Measurements from ENCODE around the gene MAP2. TPM values are rescaled to one million over a fixed set of nuclear protein-coding genes. Genes with fewer than 3 reads are reported as not detected.

Gene MAP2
- total and polyA plus RNA-seq, 2 of the 13 experiments (the other 11 are each of a cell fraction or from before 2014, with no cell fraction given) = 0.08 TPM; not detected in 1

GRCh38 chr2:209424199-209424701 is 403 bp downstream of the MAP2 start:
- intact Hi-C loops (cut with micrococcal nuclease; ENCODE audit: unreplicated experiment) = loop anchor here (2.0 kb wide), 1 partner anchor 537 kb away; no protein-coding TSS in a partner anchor
- TF ChIP-seq PCBP2 (optimal IDR thresholded peaks at IDR 0.05; ENCODE audit: low read depth, low read length, poor library complexity, severe bottlenecking) = no peak
- 0 out of 2 replicates have a peak, but pooled peaks have one; percentile 61 for TF ChIP-seq ZNF572 (CRISPR knock-in tag; IDR thresholded peaks at IDR 0.05)
- TF ChIP-seq ZFX (CRISPR knock-in tag; IDR thresholded peaks at IDR 0.05; ENCODE audit: low read depth) = no peak
- TF ChIP-seq MXI1 (IDR thresholded peaks at IDR 0.05; ENCODE audit: borderline replicate concordance, low read depth, low read length) = no peak
- TF ChIP-seq RAD51 (IDR thresholded peaks at IDR 0.05; ENCODE audit: borderline replicate concordance) = no peak
- no peak for TF ChIP-seq ZNF30 (CRISPR knock-in tag; IDR thresholded peaks at IDR 0.05)
- TF ChIP-seq ZMYM2 (CRISPR knock-in tag; IDR thresholded peaks at IDR 0.05) = no peak
- no peak for TF ChIP-seq HDAC2 (CRISPR knock-in tag; IDR thresholded peaks at IDR 0.05)
- TF ChIP-seq ZEB1 (IDR thresholded peaks at IDR 0.05; ENCODE audit: insufficient replicate concordance, low read depth) = peak; percentile 74
- TF ChIP-seq ZNF704 (CRISPR knock-in tag; IDR thresholded peaks at IDR 0.05; ENCODE audit: borderline replicate concordance) = peak; percentile 10; the same call in 1 of the 2 replicates
- TF ChIP-seq SP4 (CRISPR knock-in tag; IDR thresholded peaks at IDR 0.05) = no peak
- TF ChIP-seq SUZ12 (IDR thresholded peaks at IDR 0.05; ENCODE audit: low read depth, low read length) = no peak
- 16% methylated on average over 28 of the region's 28 CpGs for WGBS (ENCODE audit: low lambda C conversion rate)
- Histone ChIP-seq H4K20me1 (ENCODE audit: insufficient read depth, low read length) (no peaks in the 10 kb centered on the region), H3K36me3 (replicated peaks in 1 of 2; ENCODE audit: control insufficient read depth in 1 of 2, insufficient read depth in 2 of 2, low read length in 2 of 2) (no peaks in the 10 kb centered on the region), H3K27ac (ENCODE audit: extremely low read length, insufficient read depth, low read length) (no peak overlapping the region), H2AFZ (ENCODE audit: low read length) (peak overlapping the region; percentile 8), H3K4me2 (ENCODE audit: low read depth, low read length) (peak overlapping the region; percentile 75), H3K79me2 (ENCODE audit: insufficient read depth, low read length) (no peaks in the 10 kb centered on the region), H3K9ac (ENCODE audit: insufficient read depth, low read depth, low read length) (no peak overlapping the region), H3K27me3 (ENCODE audit: control insufficient read depth in 1 of 2, insufficient read depth in 2 of 2, low read length in 2 of 2) (peaks cover 0 to 5% of the 10 kb centered on the region in 2 experiments; a peak in 2 of 5 replicates), H3K4me1 (ENCODE audit: insufficient read depth, low read length) (peaks cover 11% of the 10 kb centered on the region), H3K9me3 (ENCODE audit: low read length) (no peaks in the 10 kb centered on the region), H3K4me3 (replicated peaks in 1 of 3; ENCODE audit: insufficient read depth in 1 of 3, low read depth in 2 of 3, low read length in 3 of 3) (peak overlapping the region; percentile 17 to 63 (median 41); a peak in 5 of 6 replicates)
- ChIA-PET POLR2A (no interaction called here), CTCF (ENCODE audit: low intra/inter-chr PET ratio, low total read pairs) (interaction anchor here (1.1 to 2.7 kb wide), 5 partner anchors 86 to 1029 kb away, joined by 3 to 29 read pairs (median 4); no protein-coding TSS in a partner anchor)
- FAIRE-seq (no peak), DNase-seq (ENCODE audit: low spot score) (peak; percentile 3), ATAC-seq (peak; percentile 61)
- in situ Hi-C loops (cut with HindIII; ENCODE audit: extremely low pct_ligation_motif_present, low pct_unique_long_range_greater_than_20kb) = loop anchor here (10.0 kb wide), 1 partner anchor 1019 kb away; the partner anchor contains the start of gene PTH2R
- no TSS peak for BruUV-seq (replicated peaks)

Data from HepG2 (cell line).